Keratinocyte (primary cell): Measurements from ENCODE around the gene SUGCT. TPM values are rescaled to one million over a fixed set of nuclear protein-coding genes. Genes with fewer than 3 reads are reported as not detected.

Experiments used
- DNase-seq: peaks from one replicate; pipeline ENCODE4 v3.0.0-alpha.2; 2011; ENCODE audit warnings: low read depth, missing footprints, low spot score
- FAIRE-seq: peaks from 2 replicates; lab custom pipeline; 2011; peaks lifted over from hg19 to GRCh38; lab: Jason Lieb, UNC
- H2AFZ ChIP-seq: 2 replicates; pipeline ENCODE4 v1.6.0; 2012; ENCODE audit warnings: low read length, control low read depth, inconsistent platforms; ENCODE audit not compliant: control insufficient read depth
- H3K27ac ChIP-seq: 2 replicates; pipeline ENCODE4 v1.5.1; 2011; ENCODE audit warnings: low read length; ENCODE audit not compliant: control insufficient read depth, insufficient read depth
- H3K27me3 ChIP-seq: 3 replicates; pipeline ENCODE4 v1.6.0; 2011; ENCODE audit warnings: low read length; ENCODE audit not compliant: control insufficient read depth, insufficient read depth; ENCODE audit errors: extremely low read depth
- H3K36me3 ChIP-seq, 2 experiments: 2 replicates in 1 of 2; 3 replicates in 1 of 2; pipeline ENCODE4 v1.5.1; 2011; ENCODE audit warnings: low read length in 2 of 2, mild to moderate bottlenecking in 1 of 2; ENCODE audit not compliant: control insufficient read depth in 2 of 2, insufficient read depth in 2 of 2; ENCODE audit errors: extremely low read depth in 1 of 2
- H3K4me1 ChIP-seq: 3 replicates; pipeline ENCODE4 v1.5.1; 2011; ENCODE audit warnings: low read length; ENCODE audit not compliant: control insufficient read depth, insufficient read depth; ENCODE audit errors: extremely low read depth
- H3K4me2 ChIP-seq: 3 replicates; pipeline ENCODE4 v1.6.0; 2011; ENCODE audit warnings: low read depth, low read length; ENCODE audit not compliant: control insufficient read depth, insufficient read depth; ENCODE audit errors: extremely low read depth
- H3K4me3 ChIP-seq, 3 experiments: fragments of 200-600 bp in 1 of 3; sonication (generic) in 1 of 3; 2 replicates in 2 of 3; 3 replicates in 1 of 3; pipeline ENCODE4 v1.5.1; 2011 to 2016; ENCODE audit warnings: low read length in 3 of 3, mild to moderate bottlenecking in 3 of 3, control low read depth in 2 of 3, inconsistent platforms in 1 of 3, low read depth in 1 of 3, mixed read lengths in 1 of 3, mixed run types in 1 of 3, moderate library complexity in 1 of 3; ENCODE audit not compliant: control insufficient read depth in 2 of 3, insufficient read depth in 2 of 3; ENCODE audit errors: extremely low read depth in 1 of 3
- H3K79me2 ChIP-seq: 2 replicates; pipeline ENCODE4 v1.6.0; 2012; ENCODE audit warnings: low read length; ENCODE audit not compliant: control insufficient read depth, insufficient read depth
- H3K9ac ChIP-seq: 3 replicates; pipeline ENCODE4 v1.6.0; 2011; ENCODE audit warnings: low read length; ENCODE audit not compliant: control insufficient read depth, insufficient read depth; ENCODE audit errors: extremely low read depth
- H3K9me1 ChIP-seq: 3 replicates; pipeline ENCODE4 v1.6.0; 2011; ENCODE audit warnings: low read length; ENCODE audit not compliant: control insufficient read depth, insufficient read depth; ENCODE audit errors: extremely low read depth
- H3K9me3 ChIP-seq: 2 replicates; pipeline ENCODE4 v1.5.1; 2012; ENCODE audit warnings: low read depth, low read length; ENCODE audit not compliant: control insufficient read depth
- H4K20me1 ChIP-seq: 3 replicates; pipeline ENCODE4 v1.6.0; 2011; ENCODE audit warnings: low read length; ENCODE audit not compliant: control insufficient read depth, insufficient read depth; ENCODE audit errors: extremely low read depth
- EZH2 ChIP-seq: IDR thresholded peaks from one replicate; pipeline ENCODE4 v1.6.1; 2012; ENCODE audit warnings: inconsistent platforms, mild to moderate bottlenecking, low read length, moderate library complexity
- dilution Hi-C: fragments of 300-500 bp; cut with MboI; formaldehyde crosslinking; loops from one replicate; pipeline ENCODE4 v1.7.0; 2020; ENCODE audit warnings: low sequenced_read_pairs; ENCODE audit not compliant: extremely low pct_ligation_motif_present
- polyA plus RNA-seq, 5 experiments: library from polyadenylated mRNA; depleted of rRNA in 3 of 5; stranded (reverse) in 3 of 5; stranded (forward) in 1 of 5; unstranded in 1 of 5; fragments of >200 nt; gene quantifications; 1 replicate in 1 of 5; 2 replicates in 3 of 5; 3 replicates in 1 of 5; pipeline versions ENCODE4 v1.2.1 to v1.2.3, GENCODE V29; 2011 to 2012; ENCODE audit warnings: missing spikeins in 2 of 5, low read depth in 1 of 5, low replicate concordance in 1 of 5
- TF ChIP-seq, protein P1 (sequence below), 3 experiments: IDR thresholded peaks in 1 of 3; conservative IDR thresholded peaks in 1 of 3; optimal IDR thresholded peaks in 1 of 3; 2 replicates in 2 of 3; 3 replicates in 1 of 3; pipeline versions ENCODE3 to v1.5.1; 2011; ENCODE audit warnings: low read length in 3 of 3, mild to moderate bottlenecking in 3 of 3, moderate library complexity in 2 of 3, control low read depth in 1 of 3, inconsistent platforms in 1 of 3; ENCODE audit not compliant: insufficient read depth in 2 of 3; ENCODE audit errors: extremely low read depth in 1 of 3

Gene SUGCT
- polyA plus RNA-seq, 1 donor (not counting 4 experiments of a cell fraction or from before 2014, with no cell fraction given) = 134 TPM

DNA sequence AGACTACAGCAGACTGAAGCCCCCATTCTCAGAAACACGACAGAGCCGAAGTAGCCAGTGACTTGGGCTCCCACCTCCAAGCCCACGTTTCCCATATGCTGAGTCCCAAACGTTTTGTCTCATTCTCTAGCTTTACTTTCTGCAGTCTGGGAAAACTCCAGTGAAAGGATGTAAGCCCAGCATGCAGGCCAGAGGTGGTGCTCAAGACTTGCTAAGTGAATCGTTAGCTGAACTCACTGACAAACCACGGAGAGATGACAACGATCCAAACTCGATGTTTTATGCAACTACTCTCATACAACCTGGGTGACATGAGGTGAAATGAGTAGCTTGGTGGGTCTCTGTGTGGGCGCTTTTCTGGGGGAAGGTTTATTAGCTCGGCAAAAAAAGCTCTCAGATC lies 731.8 kb downstream of the SUGCT start:
- no peak overlapping the region for H3K9ac ChIP-seq
- TF ChIP-seq EZH2 = no peak
- TF ChIP-seq, protein P1, sequence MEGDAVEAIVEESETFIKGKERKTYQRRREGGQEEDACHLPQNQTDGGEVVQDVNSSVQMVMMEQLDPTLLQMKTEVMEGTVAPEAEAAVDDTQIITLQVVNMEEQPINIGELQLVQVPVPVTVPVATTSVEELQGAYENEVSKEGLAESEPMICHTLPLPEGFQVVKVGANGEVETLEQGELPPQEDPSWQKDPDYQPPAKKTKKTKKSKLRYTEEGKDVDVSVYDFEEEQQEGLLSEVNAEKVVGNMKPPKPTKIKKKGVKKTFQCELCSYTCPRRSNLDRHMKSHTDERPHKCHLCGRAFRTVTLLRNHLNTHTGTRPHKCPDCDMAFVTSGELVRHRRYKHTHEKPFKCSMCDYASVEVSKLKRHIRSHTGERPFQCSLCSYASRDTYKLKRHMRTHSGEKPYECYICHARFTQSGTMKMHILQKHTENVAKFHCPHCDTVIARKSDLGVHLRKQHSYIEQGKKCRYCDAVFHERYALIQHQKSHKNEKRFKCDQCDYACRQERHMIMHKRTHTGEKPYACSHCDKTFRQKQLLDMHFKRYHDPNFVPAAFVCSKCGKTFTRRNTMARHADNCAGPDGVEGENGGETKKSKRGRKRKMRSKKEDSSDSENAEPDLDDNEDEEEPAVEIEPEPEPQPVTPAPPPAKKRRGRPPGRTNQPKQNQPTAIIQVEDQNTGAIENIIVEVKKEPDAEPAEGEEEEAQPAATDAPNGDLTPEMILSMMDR (optimal IDR thresholded peaks at IDR 0.05 in 1 of 3, IDR thresholded peaks at IDR 0.05 in 1 of 3, conservative IDR thresholded peaks at IDR 0.05 in 1 of 3; ENCODE audit: extremely low read depth in 1 of 3, insufficient read depth in 2 of 3, low read length in 3 of 3) = peak in 1 of 3 experiments; percentile 15
- H3K27me3 ChIP-seq = no peaks in the 10 kb centered on the region
- FAIRE-seq = no peak
- DNase-seq = no peak
- no peaks in the 10 kb centered on the region for H3K9me1 ChIP-seq
- dilution Hi-C loops = no loop called here
- H3K4me1 ChIP-seq = no peaks in the 10 kb centered on the region
- H3K4me3 ChIP-seq = no peak overlapping the region
- no peaks in the 10 kb centered on the region for H3K79me2 ChIP-seq
- no peaks in the 10 kb centered on the region for H3K9me3 ChIP-seq
- H4K20me1 ChIP-seq = no peaks in the 10 kb centered on the region
- H3K4me2 ChIP-seq = no peak overlapping the region
- H2AFZ ChIP-seq = no peak overlapping the region
- H3K36me3 ChIP-seq = no peaks in the 10 kb centered on the region
- H3K27ac ChIP-seq = no peak overlapping the region

DNA sequence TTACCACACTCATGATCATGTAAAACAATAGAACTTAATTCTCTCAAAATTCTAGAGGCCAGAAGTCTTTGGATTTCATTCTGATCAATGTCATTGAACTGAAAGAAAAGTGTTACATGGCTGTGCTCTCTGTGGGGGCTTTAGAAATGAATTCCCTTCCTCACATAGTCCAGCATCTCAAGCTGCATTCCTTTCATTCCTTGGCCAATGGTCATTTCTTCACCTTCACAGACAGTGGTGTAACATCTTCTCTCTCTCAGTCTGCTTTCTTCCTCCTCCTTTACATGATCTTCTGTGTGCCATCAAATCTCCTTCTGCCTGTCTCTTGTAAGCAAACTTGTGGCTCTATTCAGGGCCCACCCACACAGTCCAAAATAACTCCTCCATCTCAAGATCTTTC lies 735.3 kb downstream of the SUGCT start:
- dilution Hi-C loops = no loop called here
- Histone ChIP-seq H3K9ac (no peak overlapping the region), H3K9me1 (no peaks in the 10 kb centered on the region), H3K79me2 (no peaks in the 10 kb centered on the region), H3K4me3 (no peak overlapping the region), H3K4me1 (no peaks in the 10 kb centered on the region), H4K20me1 (no peaks in the 10 kb centered on the region), H3K27ac (no peak overlapping the region), H3K36me3 (no peaks in the 10 kb centered on the region), H3K4me2 (no peak overlapping the region), H3K27me3 (no peaks in the 10 kb centered on the region), H2AFZ (no peak overlapping the region), H3K9me3 (no peaks in the 10 kb centered on the region)
- TF ChIP-seq EZH2 = no peak
- TF ChIP-seq, protein P1 (optimal IDR thresholded peaks at IDR 0.05 in 1 of 3, IDR thresholded peaks at IDR 0.05 in 1 of 3, conservative IDR thresholded peaks at IDR 0.05 in 1 of 3; ENCODE audit: extremely low read depth in 1 of 3, insufficient read depth in 2 of 3, low read length in 3 of 3) = no peak
- FAIRE-seq = no peak
- DNase-seq = no peak
